Keratinocyte (primary cell): ENCODE measurements around the gene SLC25A25. TPM values are rescaled to one million over a fixed set of nuclear protein-coding genes. Genes with fewer than 3 reads are reported as not detected.

Experiments
- DNase-seq: peaks from one replicate; pipeline ENCODE4 v3.0.0-alpha.2; 2011; ENCODE audit warnings: low read depth, missing footprints, low spot score
- FAIRE-seq: peaks from 2 replicates; lab custom pipeline; 2011; peaks lifted over from hg19 to GRCh38; lab: Jason Lieb, UNC
- H2AFZ ChIP-seq: 2 replicates; pipeline ENCODE4 v1.6.0; 2012; ENCODE audit warnings: low read length, control low read depth, inconsistent platforms; ENCODE audit not compliant: control insufficient read depth
- H3K27ac ChIP-seq: 2 replicates; pipeline ENCODE4 v1.5.1; 2011; ENCODE audit warnings: low read length; ENCODE audit not compliant: control insufficient read depth, insufficient read depth
- H3K27me3 ChIP-seq: 3 replicates; pipeline ENCODE4 v1.6.0; 2011; ENCODE audit warnings: low read length; ENCODE audit not compliant: control insufficient read depth, insufficient read depth; ENCODE audit errors: extremely low read depth
- H3K36me3 ChIP-seq, 2 experiments: 2 replicates in 1 of 2; 3 replicates in 1 of 2; pipeline ENCODE4 v1.5.1; 2011; ENCODE audit warnings: low read length in 2 of 2, mild to moderate bottlenecking in 1 of 2; ENCODE audit not compliant: control insufficient read depth in 2 of 2, insufficient read depth in 2 of 2; ENCODE audit errors: extremely low read depth in 1 of 2
- H3K4me1 ChIP-seq: 3 replicates; pipeline ENCODE4 v1.5.1; 2011; ENCODE audit warnings: low read length; ENCODE audit not compliant: control insufficient read depth, insufficient read depth; ENCODE audit errors: extremely low read depth
- H3K4me2 ChIP-seq: 3 replicates; pipeline ENCODE4 v1.6.0; 2011; ENCODE audit warnings: low read depth, low read length; ENCODE audit not compliant: control insufficient read depth, insufficient read depth; ENCODE audit errors: extremely low read depth
- H3K4me3 ChIP-seq, 3 experiments: fragments of 200-600 bp in 1 of 3; sonication (generic) in 1 of 3; 2 replicates in 2 of 3; 3 replicates in 1 of 3; pipeline ENCODE4 v1.5.1; 2011 to 2016; ENCODE audit warnings: low read length in 3 of 3, mild to moderate bottlenecking in 3 of 3, control low read depth in 2 of 3, inconsistent platforms in 1 of 3, low read depth in 1 of 3, mixed read lengths in 1 of 3, mixed run types in 1 of 3, moderate library complexity in 1 of 3; ENCODE audit not compliant: control insufficient read depth in 2 of 3, insufficient read depth in 2 of 3; ENCODE audit errors: extremely low read depth in 1 of 3
- H3K79me2 ChIP-seq: 2 replicates; pipeline ENCODE4 v1.6.0; 2012; ENCODE audit warnings: low read length; ENCODE audit not compliant: control insufficient read depth, insufficient read depth
- H3K9ac ChIP-seq: 3 replicates; pipeline ENCODE4 v1.6.0; 2011; ENCODE audit warnings: low read length; ENCODE audit not compliant: control insufficient read depth, insufficient read depth; ENCODE audit errors: extremely low read depth
- H3K9me1 ChIP-seq: 3 replicates; pipeline ENCODE4 v1.6.0; 2011; ENCODE audit warnings: low read length; ENCODE audit not compliant: control insufficient read depth, insufficient read depth; ENCODE audit errors: extremely low read depth
- H3K9me3 ChIP-seq: 2 replicates; pipeline ENCODE4 v1.5.1; 2012; ENCODE audit warnings: low read depth, low read length; ENCODE audit not compliant: control insufficient read depth
- H4K20me1 ChIP-seq: 3 replicates; pipeline ENCODE4 v1.6.0; 2011; ENCODE audit warnings: low read length; ENCODE audit not compliant: control insufficient read depth, insufficient read depth; ENCODE audit errors: extremely low read depth
- EZH2 ChIP-seq: IDR thresholded peaks from one replicate; pipeline ENCODE4 v1.6.1; 2012; ENCODE audit warnings: inconsistent platforms, mild to moderate bottlenecking, low read length, moderate library complexity
- dilution Hi-C: fragments of 300-500 bp; cut with MboI; formaldehyde crosslinking; loops from one replicate; pipeline ENCODE4 v1.7.0; 2020; ENCODE audit warnings: low sequenced_read_pairs; ENCODE audit not compliant: extremely low pct_ligation_motif_present
- polyA plus RNA-seq, 5 experiments: library from polyadenylated mRNA; depleted of rRNA in 3 of 5; stranded (reverse) in 3 of 5; stranded (forward) in 1 of 5; unstranded in 1 of 5; fragments of >200 nt; gene quantifications; 1 replicate in 1 of 5; 2 replicates in 3 of 5; 3 replicates in 1 of 5; pipeline versions ENCODE4 v1.2.1 to v1.2.3, GENCODE V29; 2011 to 2012; ENCODE audit warnings: missing spikeins in 2 of 5, low read depth in 1 of 5, low replicate concordance in 1 of 5
- TF ChIP-seq, protein P1 (sequence below), 3 experiments: IDR thresholded peaks in 1 of 3; conservative IDR thresholded peaks in 1 of 3; optimal IDR thresholded peaks in 1 of 3; 2 replicates in 2 of 3; 3 replicates in 1 of 3; pipeline versions ENCODE3 to v1.5.1; 2011; ENCODE audit warnings: low read length in 3 of 3, mild to moderate bottlenecking in 3 of 3, moderate library complexity in 2 of 3, control low read depth in 1 of 3, inconsistent platforms in 1 of 3; ENCODE audit not compliant: insufficient read depth in 2 of 3; ENCODE audit errors: extremely low read depth in 1 of 3

Gene SLC25A25
- polyA plus RNA-seq, 1 donor (not counting 4 experiments of a cell fraction or from before 2014, with no cell fraction given) = 6.5 TPM

- dilution Hi-C loops = no loop called here
- H3K79me2 ChIP-seq = peaks cover 8% of the 10 kb centered on the region
- H3K36me3 ChIP-seq = peaks cover 0 to 6% of the 10 kb centered on the region in 2 experiments
- H3K27ac ChIP-seq = no peak overlapping the region
- H2AFZ ChIP-seq = no peak overlapping the region
- no peaks in the 10 kb centered on the region for H3K27me3 ChIP-seq
- H3K9me1 ChIP-seq = no peaks in the 10 kb centered on the region
- H4K20me1 ChIP-seq = peaks cover 5% of the 10 kb centered on the region
- H3K4me1 ChIP-seq = peaks cover 26% of the 10 kb centered on the region
- H3K4me2 ChIP-seq = no peak overlapping the region
- no peaks in the 10 kb centered on the region for H3K9me3 ChIP-seq
- no peak overlapping the region for H3K4me3 ChIP-seq
- TF ChIP-seq EZH2 = no peak
- TF ChIP-seq, protein P1, sequence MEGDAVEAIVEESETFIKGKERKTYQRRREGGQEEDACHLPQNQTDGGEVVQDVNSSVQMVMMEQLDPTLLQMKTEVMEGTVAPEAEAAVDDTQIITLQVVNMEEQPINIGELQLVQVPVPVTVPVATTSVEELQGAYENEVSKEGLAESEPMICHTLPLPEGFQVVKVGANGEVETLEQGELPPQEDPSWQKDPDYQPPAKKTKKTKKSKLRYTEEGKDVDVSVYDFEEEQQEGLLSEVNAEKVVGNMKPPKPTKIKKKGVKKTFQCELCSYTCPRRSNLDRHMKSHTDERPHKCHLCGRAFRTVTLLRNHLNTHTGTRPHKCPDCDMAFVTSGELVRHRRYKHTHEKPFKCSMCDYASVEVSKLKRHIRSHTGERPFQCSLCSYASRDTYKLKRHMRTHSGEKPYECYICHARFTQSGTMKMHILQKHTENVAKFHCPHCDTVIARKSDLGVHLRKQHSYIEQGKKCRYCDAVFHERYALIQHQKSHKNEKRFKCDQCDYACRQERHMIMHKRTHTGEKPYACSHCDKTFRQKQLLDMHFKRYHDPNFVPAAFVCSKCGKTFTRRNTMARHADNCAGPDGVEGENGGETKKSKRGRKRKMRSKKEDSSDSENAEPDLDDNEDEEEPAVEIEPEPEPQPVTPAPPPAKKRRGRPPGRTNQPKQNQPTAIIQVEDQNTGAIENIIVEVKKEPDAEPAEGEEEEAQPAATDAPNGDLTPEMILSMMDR (optimal IDR thresholded peaks at IDR 0.05 in 1 of 3, IDR thresholded peaks at IDR 0.05 in 1 of 3, conservative IDR thresholded peaks at IDR 0.05 in 1 of 3; ENCODE audit: extremely low read depth in 1 of 3, insufficient read depth in 2 of 3, low read length in 3 of 3) = no peak
- FAIRE-seq (no peak), DNase-seq (no peak)
- H3K9ac ChIP-seq = no peak overlapping the region
These were observed 12.2 kb downstream of the SLC25A25 start for GRCh38 chr9:128080206-128080605.

- dilution Hi-C loops = no loop called here
- Histone ChIP-seq H3K27ac (no peak overlapping the region), H3K79me2 (peaks cover 6% of the 10 kb centered on the region), H3K9ac (no peak overlapping the region), H3K4me1 (peaks cover 26% of the 10 kb centered on the region), H4K20me1 (peaks cover 5% of the 10 kb centered on the region), H3K4me3 (no peak overlapping the region), H3K9me1 (no peaks in the 10 kb centered on the region), H2AFZ (no peak overlapping the region), H3K9me3 (no peaks in the 10 kb centered on the region), H3K36me3 (peaks cover 0 to 6% of the 10 kb centered on the region in 2 experiments), H3K4me2 (no peak overlapping the region), H3K27me3 (no peaks in the 10 kb centered on the region)
- DNase-seq (no peak), FAIRE-seq (no peak)
- TF ChIP-seq EZH2 = no peak
- TF ChIP-seq, protein P1 (optimal IDR thresholded peaks at IDR 0.05 in 1 of 3, IDR thresholded peaks at IDR 0.05 in 1 of 3, conservative IDR thresholded peaks at IDR 0.05 in 1 of 3; ENCODE audit: extremely low read depth in 1 of 3, insufficient read depth in 2 of 3, low read length in 3 of 3) = no peak
These were observed 13.0 kb downstream of the SLC25A25 start for GRCh38 chr9:128081056-128081455.
